SJCRH30 (cell line): ENCODE data around the gene BRD4. TPM values are rescaled to one million over a fixed set of nuclear protein-coding genes. Genes with fewer than 3 reads are reported as not detected.

Experiments used
- DNase-seq, 2 experiments: peaks; one replicate each; pipeline ENCODE4 v3.0.0-alpha.2; 2015 to 2020
- H3K27ac ChIP-seq: fragments of 250-450 bp; sonication (Bioruptor Pico); 2 replicates; pipeline ENCODE4 v1.5.1; 2020; ENCODE audit warnings: mild to moderate bottlenecking, moderate library complexity
- H3K27me3 ChIP-seq: fragments of 250-450 bp; sonication (Bioruptor Pico); 2 replicates; pipeline ENCODE4 v1.5.1; 2020; ENCODE audit warnings: mild to moderate bottlenecking, moderate library complexity
- H3K36me3 ChIP-seq: fragments of 250-450 bp; sonication (Bioruptor Pico); 2 replicates; pipeline ENCODE4 v1.5.1; 2020; ENCODE audit warnings: mild to moderate bottlenecking, moderate library complexity
- H3K4me1 ChIP-seq: fragments of 250-450 bp; sonication (Bioruptor Pico); 2 replicates; pipeline ENCODE4 v1.5.1; 2020; ENCODE audit warnings: mild to moderate bottlenecking, moderate library complexity
- H3K4me3 ChIP-seq: fragments of 250-450 bp; sonication (Bioruptor Pico); 2 replicates; pipeline ENCODE4 v1.5.1; 2020; ENCODE audit warnings: mild to moderate bottlenecking, moderate library complexity
- H3K9me3 ChIP-seq: fragments of 250-450 bp; sonication (Bioruptor Pico); replicated peaks from 2 replicates; pipeline ENCODE4 v1.5.1; 2020; ENCODE audit warnings: mild to moderate bottlenecking, moderate library complexity
- total RNA-seq: library from RNA; depleted of rRNA; stranded (reverse); fragments of >200 nt; shearing (Covaris generic); gene quantifications from 2 replicates; pipeline ENCODE4 v1.2.3, GENCODE V29; 2014

The BRD4 gene
- total RNA-seq, 1 experiment from 2014 or later: 48.6 TPM

DNA sequence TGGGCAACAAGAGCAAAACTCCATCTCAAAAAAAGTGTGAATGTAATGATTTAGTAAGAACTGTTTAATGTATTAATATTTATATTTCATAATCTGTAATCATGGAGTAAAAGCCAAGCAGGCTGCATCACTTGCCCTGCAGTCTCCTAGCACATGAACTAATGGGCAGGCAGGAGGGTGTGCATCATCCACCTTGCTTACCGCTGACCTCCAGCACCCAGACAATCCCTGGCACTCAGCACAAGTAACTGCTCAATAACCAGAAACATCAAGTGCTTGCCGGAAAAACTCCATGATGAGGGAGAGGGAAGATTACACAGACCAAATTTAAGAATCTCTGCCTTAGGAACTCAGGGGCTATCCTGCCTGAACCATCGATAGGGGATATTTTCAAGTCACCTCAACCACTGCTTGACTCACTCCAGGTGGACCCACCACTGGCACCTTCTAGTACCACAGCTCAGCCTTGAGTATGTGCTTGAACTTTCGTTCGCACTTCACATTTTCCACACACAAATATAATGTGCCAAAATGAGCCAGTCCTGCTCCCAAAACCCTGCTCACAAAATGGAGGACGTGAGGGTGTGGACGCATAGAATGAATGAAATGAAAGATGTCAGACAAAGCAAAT, 18.6 kb downstream of the BRD4 start:
- no peak overlapping the region for H3K4me3 ChIP-seq
- peaks cover 20% of the 10 kb centered on the region for H3K4me1 ChIP-seq
- H3K27me3 ChIP-seq: no peaks in the 10 kb centered on the region
- H3K9me3 ChIP-seq: no peaks in the 10 kb centered on the region
- H3K36me3 ChIP-seq: peaks cover 8% of the 10 kb centered on the region; the same call in 1 of the 2 replicates
- H3K27ac ChIP-seq: no peak overlapping the region
- DNase-seq: no peak

DNA sequence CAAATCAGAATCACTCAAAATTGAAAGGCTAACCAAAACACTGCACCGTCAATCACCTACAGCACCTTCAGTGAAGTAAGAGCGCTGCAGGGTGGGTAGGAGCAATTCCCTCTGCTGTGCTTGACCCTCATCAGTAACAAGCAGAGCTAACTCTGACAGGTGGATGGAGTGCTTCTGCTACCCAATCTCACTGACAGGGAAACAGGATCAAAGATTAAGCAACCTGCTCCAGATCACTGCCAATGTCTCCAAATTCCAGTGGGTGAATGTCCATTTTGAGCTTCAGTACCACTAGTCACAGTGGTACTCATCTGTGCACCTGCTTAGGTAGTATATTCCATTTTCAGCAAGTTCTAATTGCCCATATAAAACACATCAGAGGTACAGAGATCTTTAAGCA, 25.2 kb downstream of the BRD4 start:
- H3K9me3 ChIP-seq: peaks cover 6% of the 10 kb centered on the region; the same call in 1 of the 2 replicates
- peaks cover 11% of the 10 kb centered on the region; the same call in 1 of the 2 replicates for H3K36me3 ChIP-seq
- H3K4me1 ChIP-seq: peaks cover 8% of the 10 kb centered on the region
- H3K4me3 ChIP-seq: no peak overlapping the region
- H3K27me3 ChIP-seq: no peaks in the 10 kb centered on the region
- H3K27ac ChIP-seq: no peak overlapping the region
- no peak for DNase-seq

DNA sequence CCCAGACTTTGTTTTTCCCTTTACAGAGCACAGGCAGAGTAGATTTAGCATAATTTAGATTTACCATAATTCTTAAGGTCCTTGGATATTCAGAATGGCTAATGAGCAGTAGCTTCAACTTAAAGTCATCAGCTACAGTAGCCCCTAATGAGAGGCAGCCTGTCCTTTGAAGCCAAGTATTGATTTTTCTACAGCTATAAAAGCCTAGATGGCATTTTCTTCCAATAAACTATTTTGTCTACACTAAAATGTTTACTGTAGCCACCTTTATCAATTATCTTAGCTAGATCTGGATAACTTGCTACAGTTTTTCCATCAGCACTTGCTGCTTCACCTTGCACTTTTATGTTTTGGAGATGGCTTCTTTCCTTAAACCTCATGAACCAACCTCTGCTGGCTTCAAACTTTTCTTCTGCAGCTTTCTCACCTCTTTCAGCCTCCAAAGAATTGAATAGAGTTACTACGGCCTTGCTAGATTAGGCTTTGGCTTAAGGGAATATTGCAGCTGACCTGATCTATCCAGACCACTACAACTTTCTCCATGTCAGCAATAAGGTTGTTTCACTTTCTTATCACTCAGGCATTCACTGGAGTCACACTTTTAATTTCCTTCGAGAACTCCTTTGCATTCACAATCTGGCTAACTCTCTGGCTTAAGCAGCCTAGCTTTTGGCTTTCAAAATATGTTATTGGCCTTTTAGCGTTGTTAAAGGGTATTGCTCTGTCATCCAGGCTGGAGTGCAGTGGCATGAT, 26.6 kb downstream of the BRD4 start:
- DNase-seq: no peak
- H3K27ac ChIP-seq: no peak overlapping the region
- H3K36me3 ChIP-seq: peaks cover 11% of the 10 kb centered on the region; the same call in 1 of the 2 replicates
- peaks cover 8% of the 10 kb centered on the region for H3K4me1 ChIP-seq
- H3K4me3 ChIP-seq: no peak overlapping the region
- H3K9me3 ChIP-seq: peaks cover 6% of the 10 kb centered on the region; the same call in 1 of the 2 replicates
- H3K27me3 ChIP-seq: no peaks in the 10 kb centered on the region

DNA sequence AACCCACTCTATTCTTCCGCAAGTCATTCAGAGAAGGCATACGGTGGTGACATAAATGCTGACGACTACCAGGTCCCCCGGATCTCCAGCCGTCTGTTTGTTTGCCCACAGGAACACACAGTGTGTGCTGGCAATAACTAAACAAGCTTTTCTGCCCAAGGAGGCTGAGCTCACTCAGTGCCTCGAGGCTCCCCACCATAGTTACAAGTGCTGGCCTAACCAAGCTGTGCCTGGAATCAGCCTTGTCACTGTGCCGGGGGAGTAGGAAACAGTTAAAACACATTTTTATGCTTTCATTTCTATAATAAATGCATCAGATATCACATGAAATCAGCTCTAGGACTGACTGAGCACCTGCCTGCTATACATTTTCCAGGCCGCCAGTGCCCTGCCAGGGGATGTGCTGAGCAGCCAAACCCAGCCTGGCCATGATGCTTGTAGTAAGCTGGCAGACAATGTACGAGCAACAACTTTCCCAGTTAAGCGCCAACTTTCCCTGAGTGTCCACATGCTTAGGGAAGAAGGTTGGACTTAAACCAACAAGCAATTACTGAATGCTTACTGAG, 28.1 kb downstream of the BRD4 start:
- Histone ChIP-seq H3K27me3 (no peaks in the 10 kb centered on the region), H3K9me3 (peaks cover 6% of the 10 kb centered on the region; the same call in 1 of the 2 replicates), H3K27ac (no peak overlapping the region), H3K36me3 (peaks cover 11% of the 10 kb centered on the region; the same call in 1 of the 2 replicates), H3K4me1 (peaks cover 6% of the 10 kb centered on the region; the same call in 1 of the 2 replicates), H3K4me3 (no peak overlapping the region)
- no peak for DNase-seq

DNA sequence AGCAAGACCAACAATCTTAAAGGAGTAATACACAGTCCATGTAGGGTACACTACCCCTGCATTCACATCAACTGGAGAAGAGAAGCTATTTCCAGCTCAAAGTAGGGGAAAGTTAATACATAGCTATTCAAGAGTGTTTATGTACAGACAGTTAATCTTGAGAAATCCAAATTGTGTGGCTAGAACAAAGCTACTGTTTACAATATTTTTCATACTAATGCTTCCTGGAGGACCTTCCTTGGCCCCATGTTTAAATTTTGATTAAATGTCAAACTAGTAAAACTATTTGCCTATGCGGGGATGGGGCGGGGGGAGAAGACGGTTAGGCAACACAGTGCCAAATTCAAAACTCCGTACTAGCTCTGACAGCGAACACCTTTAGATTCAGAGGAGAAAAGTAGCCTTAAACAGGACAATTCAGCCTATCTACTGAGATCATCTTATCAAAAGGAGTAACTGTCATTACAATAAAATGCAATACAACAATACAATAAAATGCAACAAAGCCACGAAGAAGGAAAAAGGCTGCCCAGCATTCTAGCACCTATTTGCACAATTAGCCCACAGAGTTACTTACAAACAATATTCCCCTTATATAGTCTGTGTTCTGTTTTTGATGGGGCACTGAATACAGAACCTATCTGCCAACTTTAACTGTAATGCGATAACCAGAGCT, 29.1 kb downstream of the BRD4 start:
- Histone ChIP-seq H3K4me1 (peaks cover 13% of the 10 kb centered on the region), H3K9me3 (peaks cover 6% of the 10 kb centered on the region; the same call in 1 of the 2 replicates), H3K4me3 (no peak overlapping the region), H3K27me3 (no peaks in the 10 kb centered on the region), H3K36me3 (peaks cover 11% of the 10 kb centered on the region; the same call in 1 of the 2 replicates), H3K27ac (no peak overlapping the region)
- DNase-seq: no peak

DNA sequence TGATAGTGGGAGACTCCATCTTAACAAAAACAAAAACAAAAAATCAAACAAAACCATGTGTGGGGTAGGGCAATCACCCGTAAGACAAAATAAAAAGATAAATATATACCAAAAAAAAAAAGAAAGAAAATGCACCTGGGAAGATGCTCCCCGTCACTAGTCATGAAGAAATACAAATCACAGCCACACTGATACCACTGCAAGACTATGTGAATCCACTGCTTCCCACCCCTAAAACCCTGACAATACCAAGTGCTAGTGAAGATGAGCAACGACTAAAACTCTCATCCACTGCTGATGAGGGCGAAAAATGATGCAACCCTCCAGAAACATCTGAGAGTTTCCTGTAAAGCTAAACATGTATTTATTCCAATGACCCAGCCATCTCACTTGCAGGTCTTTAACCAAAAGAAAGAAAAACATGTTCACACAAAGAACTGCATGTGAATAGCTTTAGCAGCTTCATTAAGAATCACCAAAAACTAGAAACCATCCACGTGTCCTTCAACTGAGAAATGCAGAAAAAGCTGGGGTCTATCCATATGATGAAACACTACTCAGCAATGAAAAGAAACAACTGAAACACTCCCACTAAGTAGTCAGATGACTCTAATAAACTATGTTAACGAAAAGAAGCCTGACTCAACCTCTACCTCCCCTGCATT, 31.7 kb downstream of the BRD4 start:
- Histone ChIP-seq H3K27me3 (no peaks in the 10 kb centered on the region), H3K27ac (no peak overlapping the region), H3K4me1 (peaks cover 29% of the 10 kb centered on the region), H3K4me3 (no peak overlapping the region), H3K9me3 (peaks cover 3% of the 10 kb centered on the region; the same call in 1 of the 2 replicates), H3K36me3 (peaks cover 7% of the 10 kb centered on the region; the same call in 1 of the 2 replicates)
- DNase-seq: no peak

DNA sequence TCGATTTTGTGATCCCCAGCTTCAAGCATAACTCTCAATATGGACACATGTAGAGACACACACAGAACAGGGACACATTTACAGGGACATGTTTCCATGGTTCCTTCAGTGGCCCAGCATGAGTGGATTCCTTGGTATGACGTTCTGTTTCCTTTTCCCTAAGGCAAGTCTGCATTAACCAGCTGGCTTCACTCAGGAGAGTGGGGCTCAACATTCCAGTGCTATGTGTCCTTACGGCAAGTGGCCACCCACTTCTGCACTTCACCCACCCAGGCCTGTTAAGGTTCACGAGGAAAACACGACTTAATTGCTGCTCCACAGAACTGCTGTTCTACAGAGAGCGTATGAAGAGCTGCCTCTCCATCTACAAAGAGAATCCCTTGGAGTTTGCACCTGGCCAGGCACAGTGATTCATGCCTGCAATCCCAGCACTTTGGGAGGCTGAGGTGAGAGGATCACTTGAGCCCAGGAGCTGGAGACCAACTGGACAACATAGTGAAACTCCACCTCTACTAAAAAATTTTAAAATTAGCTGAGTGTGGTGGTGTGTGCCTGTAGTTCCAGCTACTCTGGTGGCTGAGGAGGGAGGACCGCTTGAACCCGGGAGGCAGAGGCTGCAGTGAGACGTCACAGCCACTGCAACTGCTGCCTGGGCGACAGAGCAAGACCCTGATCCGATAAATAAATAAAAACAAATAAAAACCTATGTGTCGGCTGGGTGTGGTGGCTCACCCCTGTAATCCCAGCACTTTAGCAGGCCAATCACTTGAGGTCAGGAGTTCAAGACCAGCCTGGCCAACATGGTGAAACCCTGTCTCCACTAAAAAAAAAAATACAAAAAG, 32.5 kb downstream of the BRD4 start:
- Histone ChIP-seq H3K27me3 (no peaks in the 10 kb centered on the region), H3K4me1 (peaks cover 29% of the 10 kb centered on the region), H3K4me3 (no peak overlapping the region), H3K9me3 (no peaks in the 10 kb centered on the region), H3K36me3 (peaks cover 2% of the 10 kb centered on the region; the same call in 1 of the 2 replicates), H3K27ac (no peak overlapping the region)
- DNase-seq: no peak

DNA sequence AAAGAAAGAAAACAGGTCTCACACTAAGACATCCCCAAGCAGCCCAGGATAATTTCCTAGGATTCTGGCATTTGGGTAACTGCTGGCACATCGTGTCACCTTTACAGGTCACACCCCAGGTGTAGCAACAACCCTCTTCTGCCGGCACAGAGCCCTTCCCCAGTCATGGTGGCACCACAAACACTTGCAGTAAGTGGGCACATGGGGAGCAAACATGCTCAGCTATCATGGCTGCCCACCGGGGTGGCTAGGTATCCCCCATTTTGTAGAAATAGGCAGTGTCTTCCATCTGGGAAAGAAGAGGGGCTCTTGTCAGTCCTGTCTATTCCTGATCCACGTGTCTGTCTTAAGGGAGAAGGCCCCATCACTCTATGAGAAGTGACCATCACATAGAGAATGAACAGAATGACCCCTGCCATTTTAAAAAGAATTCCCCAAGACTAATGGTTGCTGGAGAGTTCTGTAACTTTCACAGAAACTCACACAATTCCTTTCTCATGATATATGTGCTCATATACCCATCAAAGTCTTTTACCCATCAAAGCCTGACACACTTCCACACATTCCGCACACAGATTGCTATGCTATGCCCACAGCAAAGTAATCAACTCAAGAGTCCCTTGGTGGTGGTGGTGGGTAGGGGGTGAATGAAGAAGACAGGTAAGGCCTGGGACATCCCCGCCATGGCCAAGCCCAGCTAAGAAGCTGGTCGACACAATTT, 33.3 kb downstream of the BRD4 start:
- H3K4me1 ChIP-seq: peaks cover 29% of the 10 kb centered on the region
- H3K27ac ChIP-seq: no peak overlapping the region
- no peak for DNase-seq
- no peak overlapping the region for H3K4me3 ChIP-seq
- no peaks in the 10 kb centered on the region for H3K9me3 ChIP-seq
- H3K36me3 ChIP-seq: peaks cover 2% of the 10 kb centered on the region; the same call in 1 of the 2 replicates
- no peaks in the 10 kb centered on the region for H3K27me3 ChIP-seq

DNA sequence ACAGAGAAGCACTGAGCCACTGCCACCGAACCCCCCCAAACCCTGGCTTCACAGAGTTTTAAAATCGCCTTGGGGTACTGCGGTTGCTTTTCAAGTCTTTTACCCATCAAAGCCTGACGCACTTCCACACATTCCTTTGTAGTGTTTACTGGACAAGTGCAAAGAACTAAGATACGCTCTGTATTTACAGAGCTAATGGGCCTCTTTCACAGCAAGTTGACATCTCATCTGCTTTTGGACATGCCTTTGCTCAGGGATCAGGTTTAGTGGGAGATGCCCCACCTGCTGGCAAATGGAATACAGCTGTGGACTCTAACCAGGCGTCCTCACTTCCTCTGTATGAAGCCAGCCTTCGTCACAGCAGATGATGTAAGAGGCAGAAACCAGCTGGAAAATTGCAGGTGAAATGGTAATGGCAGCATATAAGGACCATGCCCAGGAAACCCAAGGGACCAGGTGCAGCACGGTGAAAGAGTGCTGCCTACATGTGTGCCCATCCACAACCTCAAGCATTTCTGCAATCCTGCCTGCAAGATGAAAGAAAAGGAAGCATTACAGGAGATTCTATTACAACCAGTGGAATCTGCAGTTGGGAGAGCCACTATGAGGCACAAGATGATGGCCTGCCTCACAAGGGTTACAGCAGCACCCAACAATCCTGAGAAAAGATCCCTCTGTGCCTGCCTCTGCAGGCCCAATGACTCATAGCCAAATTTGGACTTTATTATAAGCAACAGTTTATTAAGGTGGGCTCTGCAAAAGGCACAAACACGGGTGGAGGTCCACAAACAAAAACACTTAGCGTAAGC, 34.7 kb downstream of the BRD4 start:
- Histone ChIP-seq H3K27ac (peak overlapping the region; percentile 8), H3K4me1 (peaks cover 42% of the 10 kb centered on the region), H3K27me3 (no peaks in the 10 kb centered on the region), H3K4me3 (no peak overlapping the region), H3K9me3 (no peaks in the 10 kb centered on the region), H3K36me3 (peaks cover 2% of the 10 kb centered on the region; the same call in 1 of the 2 replicates)
- peak; percentile 54 to 77 for DNase-seq

DNA sequence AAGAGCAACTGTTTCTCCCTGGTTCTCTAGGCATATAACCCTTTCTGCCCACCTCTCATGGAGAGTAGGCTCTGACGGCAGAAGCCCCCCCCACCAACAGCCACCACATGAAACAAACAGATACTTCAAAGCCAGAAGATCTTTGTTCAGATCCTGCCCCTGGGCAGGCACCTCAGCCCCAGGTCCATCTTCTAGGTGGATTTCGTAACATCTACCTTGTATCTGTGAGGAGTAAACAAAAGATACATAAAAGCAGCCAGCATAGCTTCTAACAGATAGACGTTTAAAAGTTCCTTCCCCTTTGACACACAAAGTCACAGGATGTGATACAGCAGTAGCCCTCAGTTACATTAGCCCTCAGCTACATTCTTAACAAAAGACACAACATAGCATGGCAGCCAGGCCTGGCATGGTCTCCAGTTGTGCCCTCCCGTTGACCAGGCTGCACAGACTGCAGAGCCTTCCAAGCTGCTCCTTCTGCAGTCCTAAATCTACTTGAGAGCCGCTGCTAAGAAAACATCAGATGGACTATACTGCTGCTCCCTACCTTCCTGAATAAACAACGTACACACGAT, 35.4 kb downstream of the BRD4 start:
- peaks cover 45% of the 10 kb centered on the region for H3K4me1 ChIP-seq
- no peak for DNase-seq
- no peaks in the 10 kb centered on the region for H3K27me3 ChIP-seq
- H3K4me3 ChIP-seq: no peak overlapping the region
- peaks cover 2% of the 10 kb centered on the region; the same call in 1 of the 2 replicates for H3K36me3 ChIP-seq
- H3K9me3 ChIP-seq: no peaks in the 10 kb centered on the region
- no peak overlapping the region for H3K27ac ChIP-seq

DNA sequence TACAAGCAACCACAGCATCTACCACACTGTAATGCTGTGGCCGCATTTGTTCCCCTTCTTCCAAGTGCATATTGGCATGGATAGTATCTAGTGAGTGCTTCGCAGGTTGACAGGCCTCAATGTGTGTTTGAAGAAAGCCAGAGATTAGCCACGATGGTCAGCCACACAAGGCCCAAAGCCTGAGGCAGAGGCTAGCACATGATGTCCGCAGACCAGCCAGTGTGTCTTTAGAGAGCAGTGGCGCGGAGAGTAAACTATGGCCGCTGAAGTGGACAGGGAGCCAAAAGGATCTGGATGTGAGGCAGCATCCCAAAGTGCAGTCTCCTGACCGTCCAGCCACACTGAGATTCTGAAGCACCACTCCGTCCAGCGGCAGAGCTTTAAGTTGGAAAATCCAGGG, 36.0 kb downstream of the BRD4 start:
- no peaks in the 10 kb centered on the region for H3K9me3 ChIP-seq
- peaks cover 50% of the 10 kb centered on the region for H3K4me1 ChIP-seq
- no peaks in the 10 kb centered on the region for H3K27me3 ChIP-seq
- H3K27ac ChIP-seq: no peak overlapping the region
- H3K4me3 ChIP-seq: no peak overlapping the region
- peaks cover 2% of the 10 kb centered on the region; the same call in 1 of the 2 replicates for H3K36me3 ChIP-seq
- DNase-seq: no peak

DNA sequence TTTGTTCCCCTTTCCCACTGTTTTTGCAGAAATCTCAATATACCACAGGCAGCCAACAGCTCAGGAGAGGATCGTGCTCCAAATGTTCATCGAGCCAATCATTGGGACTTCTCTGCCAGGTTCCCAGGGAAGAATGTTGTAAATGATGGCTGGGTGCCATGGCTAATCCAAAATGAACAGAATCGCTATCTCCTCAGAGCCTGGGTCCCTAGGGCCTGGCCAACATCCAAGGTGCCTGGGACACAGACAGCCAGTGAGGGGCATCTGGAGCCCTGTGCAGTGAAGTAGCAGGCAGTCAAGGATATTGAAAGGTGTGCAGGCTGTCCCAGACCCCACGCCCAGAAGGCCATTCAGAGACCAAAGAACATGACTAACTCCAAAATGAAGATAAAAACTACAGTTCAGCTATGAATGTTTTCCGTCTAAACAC, 37.8 kb downstream of the BRD4 start:
- Histone ChIP-seq H3K27me3 (no peaks in the 10 kb centered on the region), H3K9me3 (no peaks in the 10 kb centered on the region), H3K4me3 (no peak overlapping the region), H3K36me3 (peaks cover 2% of the 10 kb centered on the region; the same call in 1 of the 2 replicates), H3K4me1 (peaks cover 65% of the 10 kb centered on the region), H3K27ac (no peak overlapping the region)
- DNase-seq: no peak
